ENCODE data around the gene FBLN2.

DNA sequence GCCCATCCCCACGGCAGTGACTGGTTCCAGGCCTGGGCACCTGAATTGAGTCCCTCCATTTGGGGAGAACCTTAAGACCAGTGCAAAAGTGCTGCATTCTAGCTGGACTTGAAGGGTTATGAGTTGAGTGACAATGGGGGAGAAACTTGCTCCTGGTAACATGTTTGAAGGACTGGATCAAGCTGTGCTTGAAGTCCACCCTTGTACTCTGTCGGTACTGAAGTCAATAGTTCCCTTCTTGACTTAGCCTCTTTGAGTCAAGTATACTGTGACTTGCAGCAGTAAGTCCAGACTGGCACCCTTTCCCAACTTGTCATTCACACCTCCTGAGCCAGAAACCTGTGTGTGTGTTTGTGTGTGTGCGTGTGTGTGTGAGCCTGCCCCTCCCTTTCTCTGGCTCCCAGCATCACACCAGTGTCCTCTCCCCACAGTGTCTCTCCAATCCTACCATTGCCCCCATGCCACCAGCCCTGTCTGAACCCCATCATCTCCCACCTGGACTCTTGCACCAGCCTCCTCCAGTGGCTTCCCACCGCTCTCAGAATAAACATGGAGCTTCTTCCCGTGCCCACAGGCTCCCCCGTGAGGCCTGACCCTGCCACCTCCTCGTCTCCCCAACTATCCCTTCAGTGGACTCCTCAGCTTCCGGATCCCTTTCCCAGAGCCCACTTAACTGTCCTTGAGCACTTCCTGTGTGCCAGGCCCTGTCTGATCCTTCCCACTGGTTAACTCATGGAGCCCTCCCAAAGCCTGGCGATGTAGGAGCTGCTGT, 10.2 kb upstream of the FBLN2 start:
- no peak for TF ChIP-seq CTCF (conservative IDR thresholded peaks at IDR 0.05)
- TF ChIP-seq ZFX (IDR thresholded peaks at IDR 0.05), result no peak
